OCI-LY3 (cell line): ENCODE data around the gene MGAT5B.
"Not testable (repeated sequence)": the region's sequence is repeated elsewhere in the genome, so short reads cannot be mapped to it uniquely, and the experiment has no call there.

Source experiments
- H2AFZ ChIP-seq: fragments of 200-600, 300-600 bp; shearing (Covaris generic); 2 replicates; pipeline ENCODE4 v1.6.0; 2014; ENCODE audit warnings: antibody characterized with exemption, low read depth, low read length
- H3K27ac ChIP-seq: fragments of 200-600, 300-600 bp; sonication (generic); 2 replicates; pipeline ENCODE4 v1.5.1; 2014; ENCODE audit warnings: mild to moderate bottlenecking, low read length, moderate library complexity, mixed read lengths
- H3K27me3 ChIP-seq: fragments of 200-600, 300-600 bp; sonication (generic); 2 replicates; pipeline ENCODE4 v1.6.1; 2014; ENCODE audit warnings: low read depth, low read length, mixed read lengths
- H3K36me3 ChIP-seq: fragments of 200-600, 300-600 bp; sonication (generic); replicated peaks from 2 replicates; pipeline ENCODE3; 2014; ENCODE audit warnings: low read depth, low read length, mixed read lengths
- H3K4me1 ChIP-seq: fragments of 300-600, 200-600 bp; sonication (generic); 2 replicates; pipeline ENCODE4 v1.6.1; 2014; ENCODE audit warnings: low read length, mixed read lengths
- H3K4me2 ChIP-seq: fragments of 200-600, 300-600 bp; sonication (generic); 2 replicates; pipeline ENCODE4 v1.6.1; 2014; ENCODE audit warnings: low read length, mixed read lengths
- H3K4me3 ChIP-seq: fragments of 300-600, 200-600 bp; sonication (generic); 2 replicates; pipeline ENCODE4 v1.5.1; 2014; ENCODE audit warnings: antibody characterized with exemption, mild to moderate bottlenecking, low read length, moderate library complexity
- H3K79me2 ChIP-seq: fragments of 300-600, 200-600 bp; shearing (Covaris generic); 2 replicates; pipeline ENCODE4 v1.6.1; 2014; ENCODE audit warnings: mild to moderate bottlenecking, low read length, mixed read lengths
- H3K9ac ChIP-seq: fragments of 300-600, 200-600 bp; shearing (Covaris generic); 2 replicates; pipeline ENCODE4 v1.6.0; 2014; ENCODE audit warnings: mild to moderate bottlenecking, low read length, moderate library complexity
- H3K9me3 ChIP-seq: fragments of 200-600, 300-600 bp; shearing (Covaris generic); 2 replicates; pipeline ENCODE4 v1.6.1; 2014; ENCODE audit warnings: low read length, mixed read lengths; ENCODE audit not compliant: insufficient read depth
- H4K20me1 ChIP-seq: fragments of 200-600, 300-600 bp; sonication (generic); 2 replicates; pipeline ENCODE4 v1.6.1; 2016; ENCODE audit warnings: low read length, mixed read lengths; ENCODE audit not compliant: insufficient read depth
- CTCF ChIP-seq: fragments of 200-600, 300-600 bp; sonication (generic); IDR thresholded peaks from 2 replicates; pipeline ENCODE4 v1.5.1; 2014; ENCODE audit warnings: antibody characterized with exemption, low read length, low read depth
- EZH2phosphoT487 ChIP-seq: fragments of 200-600 bp; shearing (Covaris generic); IDR thresholded peaks from 2 replicates; pipeline ENCODE4 v1.6.1; 2018; ENCODE audit warnings: antibody characterized with exemption, mixed run types, low read depth

MGAT5B gene

GRCh38 chr17:76968707-76969597 is 100.7 kb downstream of the MGAT5B start:
- no peaks in the 10 kb centered on the region for H3K36me3 ChIP-seq
- H4K20me1 ChIP-seq = no peaks in the 10 kb centered on the region
- H3K9ac ChIP-seq = peak overlapping the region; percentile 59
- peak overlapping the region; percentile 81 for H3K4me3 ChIP-seq
- TF ChIP-seq CTCF = no peak
- TF ChIP-seq EZH2phosphoT487 = no peak
- H3K4me1 ChIP-seq = peaks cover 11% of the 10 kb centered on the region
- peak overlapping the region; percentile 95 for H3K4me2 ChIP-seq
- H3K79me2 ChIP-seq = no peaks in the 10 kb centered on the region
- no peaks in the 10 kb centered on the region for H3K9me3 ChIP-seq
- 0 out of 2 replicates have a peak overlapping the region, but pooled peaks have one; percentile 20 for H3K27ac ChIP-seq
- H2AFZ ChIP-seq = peak overlapping the region; percentile 77; the same call in 1 of the 2 replicates
- H3K27me3 ChIP-seq = peaks cover 33% of the 10 kb centered on the region

- H3K27me3 ChIP-seq = peaks cover 33% of the 10 kb centered on the region
- no peak for TF ChIP-seq EZH2phosphoT487
- TF ChIP-seq CTCF = no peak
- no peak overlapping the region for H2AFZ ChIP-seq
These were observed 101.5 kb downstream of the MGAT5B start for GRCh38 chr17:76969598-76970172.

GRCh38 chr17:76970228-76970627 is 102.0 kb downstream of the MGAT5B start:
- not testable (repeated sequence) for H3K9me3 ChIP-seq, H2AFZ ChIP-seq, H3K79me2 ChIP-seq, H3K4me2 ChIP-seq, H3K27ac ChIP-seq, H3K4me3 ChIP-seq, H3K9ac ChIP-seq, H3K36me3 ChIP-seq, H4K20me1 ChIP-seq
- Histone ChIP-seq H3K27me3 (peaks cover 33% of the 10 kb centered on the region), H3K4me1 (peaks cover 11% of the 10 kb centered on the region)

More at GRCh38 chr17:76969598-76970172, 101.5 kb downstream of the MGAT5B start:
- Histone ChIP-seq H3K9ac (peak overlapping the region; percentile 45), H3K4me3 (peak overlapping the region; percentile 81), H3K79me2 (no peaks in the 10 kb centered on the region), H4K20me1 (no peaks in the 10 kb centered on the region), H3K27ac (no peak overlapping the region), H3K4me1 (peaks cover 11% of the 10 kb centered on the region), H3K4me2 (peak overlapping the region; percentile 95), H3K9me3 (no peaks in the 10 kb centered on the region), H3K36me3 (no peaks in the 10 kb centered on the region)

GRCh38 chr17:76972046-76972641 is 103.9 kb downstream of the MGAT5B start:
- Histone ChIP-seq H3K27ac (no peak overlapping the region), H2AFZ (no peak overlapping the region), H3K9ac (no peak overlapping the region), H3K4me2 (no peak overlapping the region), H3K4me3 (no peak overlapping the region), H3K27me3 (peaks cover 29% of the 10 kb centered on the region), H3K36me3 (no peaks in the 10 kb centered on the region), H3K9me3 (peaks cover 4% of the 10 kb centered on the region; the same call in 1 of the 2 replicates), H3K79me2 (no peaks in the 10 kb centered on the region), H4K20me1 (no peaks in the 10 kb centered on the region), H3K4me1 (peaks cover 11% of the 10 kb centered on the region)
- TF ChIP-seq EZH2phosphoT487 = no peak
